ENCODE data around the gene PTPRT. TPM values are rescaled to one million over a fixed set of nuclear protein-coding genes. Genes with fewer than 3 reads are reported as not detected.

PTPRT gene
- total RNA-seq, 4 donors from 2014 or later = 0.04 TPM; not detected in 3

DNA sequence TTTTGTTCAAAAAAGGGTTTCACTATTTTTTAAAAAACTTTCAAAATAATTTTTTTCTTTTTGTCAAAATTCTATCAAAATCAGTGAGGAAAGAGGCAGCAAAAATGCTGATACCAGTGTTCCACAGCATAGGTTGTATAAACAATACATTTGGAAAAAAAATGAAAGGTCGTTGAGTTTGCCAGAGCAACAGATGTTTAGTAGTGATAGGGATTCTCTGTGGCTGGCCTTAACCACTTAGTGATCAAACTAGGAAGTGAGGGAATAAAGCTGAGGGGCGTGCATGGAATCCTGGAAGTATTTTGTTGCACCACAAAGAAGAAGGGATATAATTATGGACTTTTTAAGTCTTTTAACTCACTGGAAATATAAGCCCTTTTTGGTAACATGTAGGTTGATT, 1016.3 kb downstream of the PTPRT start:
- H3K4me3 ChIP-seq = no peak overlapping the region
- WGBS, 2 donors (ENCODE audit: low coverage in 1 of 2) = 19 to 25% methylated on average over 2 of the region's 2 CpGs
- no peak for TF ChIP-seq POLR2AphosphoS5 (IDR thresholded peaks at IDR 0.05)
- TF ChIP-seq, protein P1, sequence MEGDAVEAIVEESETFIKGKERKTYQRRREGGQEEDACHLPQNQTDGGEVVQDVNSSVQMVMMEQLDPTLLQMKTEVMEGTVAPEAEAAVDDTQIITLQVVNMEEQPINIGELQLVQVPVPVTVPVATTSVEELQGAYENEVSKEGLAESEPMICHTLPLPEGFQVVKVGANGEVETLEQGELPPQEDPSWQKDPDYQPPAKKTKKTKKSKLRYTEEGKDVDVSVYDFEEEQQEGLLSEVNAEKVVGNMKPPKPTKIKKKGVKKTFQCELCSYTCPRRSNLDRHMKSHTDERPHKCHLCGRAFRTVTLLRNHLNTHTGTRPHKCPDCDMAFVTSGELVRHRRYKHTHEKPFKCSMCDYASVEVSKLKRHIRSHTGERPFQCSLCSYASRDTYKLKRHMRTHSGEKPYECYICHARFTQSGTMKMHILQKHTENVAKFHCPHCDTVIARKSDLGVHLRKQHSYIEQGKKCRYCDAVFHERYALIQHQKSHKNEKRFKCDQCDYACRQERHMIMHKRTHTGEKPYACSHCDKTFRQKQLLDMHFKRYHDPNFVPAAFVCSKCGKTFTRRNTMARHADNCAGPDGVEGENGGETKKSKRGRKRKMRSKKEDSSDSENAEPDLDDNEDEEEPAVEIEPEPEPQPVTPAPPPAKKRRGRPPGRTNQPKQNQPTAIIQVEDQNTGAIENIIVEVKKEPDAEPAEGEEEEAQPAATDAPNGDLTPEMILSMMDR (IDR thresholded peaks at IDR 0.05) = no peak
- no peak for TF ChIP-seq POLR2A (IDR thresholded peaks at IDR 0.05)
- TF ChIP-seq EP300 (IDR thresholded peaks at IDR 0.05) = no peak
- ATAC-seq = no peak
- H3K27me3 ChIP-seq = peaks cover 19% of the 10 kb centered on the region
- H3K27ac ChIP-seq = no peak overlapping the region
- H3K36me3 ChIP-seq = no peaks in the 10 kb centered on the region
- H3K9me3 ChIP-seq = no peaks in the 10 kb centered on the region
- no peaks in the 10 kb centered on the region for H3K4me1 ChIP-seq

DNA sequence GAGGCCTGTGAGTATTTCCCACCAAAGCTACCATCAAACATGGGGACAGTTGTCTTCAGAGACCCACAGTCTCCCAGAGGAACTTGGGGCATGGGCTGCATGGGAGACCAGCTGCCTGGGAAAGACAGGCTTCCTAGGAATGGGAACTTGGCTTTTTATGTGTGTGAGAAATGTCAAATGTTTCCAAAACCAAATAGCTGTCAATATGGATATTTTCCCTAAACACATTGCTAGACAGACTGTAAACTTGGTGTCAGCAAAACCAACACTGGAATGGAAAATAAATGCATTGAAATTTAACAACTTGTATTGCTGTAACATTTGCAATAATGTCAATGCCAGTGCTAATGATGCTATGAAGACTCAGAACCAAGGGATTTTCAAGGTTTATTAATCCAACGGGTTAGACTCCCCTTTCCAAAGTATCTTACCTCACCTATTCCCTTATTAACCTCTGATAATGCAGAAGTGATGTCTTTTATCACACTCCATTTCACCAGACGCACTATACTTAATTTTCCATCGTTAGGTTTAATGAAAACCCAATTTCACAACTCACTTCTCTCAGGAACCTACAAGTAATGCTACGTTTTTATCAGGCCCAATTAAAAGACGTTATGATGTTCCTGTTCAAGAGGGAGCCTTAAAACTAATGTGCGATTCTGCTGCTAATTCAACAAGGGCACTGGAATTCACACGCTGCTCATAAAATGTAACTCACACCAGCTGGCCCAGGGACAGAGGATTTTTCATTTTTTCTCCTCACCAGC, 1025.4 kb downstream of the PTPRT start:
- no peak for ATAC-seq
- Histone ChIP-seq H3K27me3 (peaks cover 22% of the 10 kb centered on the region), H3K27ac (no peak overlapping the region), H3K9me3 (no peaks in the 10 kb centered on the region), H3K36me3 (no peaks in the 10 kb centered on the region), H3K4me1 (no peaks in the 10 kb centered on the region), H3K4me3 (no peak overlapping the region)
- 64 to 68% methylated on average over 7 of the region's 7 CpGs for WGBS, 2 donors (ENCODE audit: low coverage in 1 of 2)
- TF ChIP-seq POLR2AphosphoS5 (IDR thresholded peaks at IDR 0.05) (no peak), EP300 (IDR thresholded peaks at IDR 0.05) (no peak), POLR2A (IDR thresholded peaks at IDR 0.05) (no peak)
- TF ChIP-seq, protein P1 (IDR thresholded peaks at IDR 0.05) = no peak

DNA sequence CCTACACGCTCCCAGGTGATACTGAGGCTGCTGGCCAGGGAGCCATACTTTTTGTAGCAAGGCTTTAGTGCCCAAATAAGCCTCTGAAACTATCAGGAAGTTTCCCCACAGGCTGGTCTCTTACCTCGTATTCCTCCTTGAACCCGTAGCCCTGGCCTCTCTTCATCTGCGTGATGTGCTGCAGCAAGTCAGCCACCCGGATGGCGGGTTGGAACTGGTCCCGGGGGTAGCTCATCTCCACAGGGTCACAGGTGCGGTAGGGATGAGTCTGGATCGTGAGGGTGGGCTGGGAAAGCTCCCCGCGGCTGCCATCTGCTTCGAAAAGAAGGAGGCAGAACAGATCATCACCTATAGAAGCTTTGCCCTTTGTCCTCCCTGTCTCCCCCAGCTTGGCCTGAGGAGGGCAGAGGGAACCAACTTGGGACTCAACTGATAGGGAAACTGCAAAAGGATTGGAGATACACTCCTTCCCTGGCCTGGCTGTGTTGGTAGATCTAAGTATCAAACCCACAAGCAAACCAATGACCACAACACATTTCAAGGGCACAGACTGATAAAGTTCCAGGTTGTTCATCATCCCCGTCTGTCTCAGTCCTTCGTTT, 1028.4 kb downstream of the PTPRT start:
- no peak overlapping the region for H3K27ac ChIP-seq
- TF ChIP-seq EP300 (IDR thresholded peaks at IDR 0.05) = no peak
- TF ChIP-seq POLR2A (IDR thresholded peaks at IDR 0.05) = no peak
- TF ChIP-seq, protein P1 (IDR thresholded peaks at IDR 0.05) = no peak
- TF ChIP-seq POLR2AphosphoS5 (IDR thresholded peaks at IDR 0.05) = no peak
- WGBS, 2 donors (ENCODE audit: low coverage in 1 of 2) = 86 to 97% methylated on average over 5 to 9 of the region's 14 CpGs
- peaks cover 21% of the 10 kb centered on the region for H3K27me3 ChIP-seq
- no peaks in the 10 kb centered on the region for H3K36me3 ChIP-seq
- no peaks in the 10 kb centered on the region for H3K4me1 ChIP-seq
- no peak overlapping the region for H3K4me3 ChIP-seq
- ATAC-seq = no peak
- H3K9me3 ChIP-seq = no peaks in the 10 kb centered on the region

DNA sequence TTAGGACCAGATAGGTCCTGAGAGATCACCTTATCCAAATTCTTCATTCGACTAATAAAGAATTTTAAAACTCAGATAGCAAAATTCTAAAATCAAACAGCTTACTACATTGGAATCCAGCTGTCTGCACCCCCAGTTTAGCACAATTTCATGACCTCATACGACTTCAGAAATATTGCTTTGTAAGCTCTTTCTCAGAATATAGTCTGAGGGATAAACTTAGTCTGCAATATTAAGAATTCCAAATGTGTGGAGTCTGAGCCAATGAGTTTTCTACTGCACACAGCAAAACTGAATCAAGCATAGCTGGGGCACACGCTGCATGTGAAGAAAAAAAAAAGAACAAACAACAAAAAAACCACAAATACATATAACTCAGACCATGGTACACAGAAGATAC, 1029.9 kb downstream of the PTPRT start:
- no peaks in the 10 kb centered on the region for H3K4me1 ChIP-seq
- H3K36me3 ChIP-seq = no peaks in the 10 kb centered on the region
- no peak overlapping the region for H3K27ac ChIP-seq
- no peak overlapping the region for H3K4me3 ChIP-seq
- no peak for ATAC-seq
- H3K27me3 ChIP-seq = peaks cover 26% of the 10 kb centered on the region
- TF ChIP-seq POLR2AphosphoS5 (IDR thresholded peaks at IDR 0.05) (no peak), POLR2A (IDR thresholded peaks at IDR 0.05) (no peak), EP300 (IDR thresholded peaks at IDR 0.05) (no peak)
- TF ChIP-seq, protein P1 (IDR thresholded peaks at IDR 0.05) = no peak
- 17 to 39% methylated on average over 2 to 3 of the region's 3 CpGs for WGBS, 2 donors (ENCODE audit: low coverage in 1 of 2)
- H3K9me3 ChIP-seq = no peaks in the 10 kb centered on the region

DNA sequence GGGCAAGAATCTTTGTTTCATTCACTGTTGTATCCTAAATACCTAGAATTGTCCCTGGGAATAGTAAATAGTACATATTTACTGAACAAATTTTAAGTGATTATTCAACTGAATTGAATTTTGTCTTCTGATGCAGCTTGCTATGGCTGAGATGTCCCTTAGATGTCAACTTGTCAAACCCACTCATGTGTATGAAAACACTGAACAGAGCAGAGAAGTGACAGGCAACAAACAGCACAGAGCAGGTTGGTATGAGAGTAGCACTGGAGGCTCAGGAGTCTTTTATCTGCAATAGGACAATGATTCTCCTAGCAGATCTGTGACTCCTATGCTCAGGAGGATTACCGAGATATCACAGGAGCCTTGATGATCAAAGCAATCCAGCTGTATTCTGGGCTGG, 1031.4 kb downstream of the PTPRT start:
- H3K27ac ChIP-seq = no peak overlapping the region
- no peaks in the 10 kb centered on the region for H3K36me3 ChIP-seq
- peaks cover 30% of the 10 kb centered on the region for H3K27me3 ChIP-seq
- ATAC-seq = no peak
- H3K4me3 ChIP-seq = no peak overlapping the region
- whole genome bisulfite sequencing, 2 donors (ENCODE audit: low coverage in 1 of 2) = 75 to 90% methylated on average over 1 of the region's 1 CpG
- TF ChIP-seq POLR2A (IDR thresholded peaks at IDR 0.05) = no peak
- TF ChIP-seq EP300 (IDR thresholded peaks at IDR 0.05) = no peak
- TF ChIP-seq, protein P1 (IDR thresholded peaks at IDR 0.05) = no peak
- no peak for TF ChIP-seq POLR2AphosphoS5 (IDR thresholded peaks at IDR 0.05)
- H3K4me1 ChIP-seq = no peaks in the 10 kb centered on the region
- H3K9me3 ChIP-seq = no peaks in the 10 kb centered on the region

Measured in gastroesophageal sphincter (tissue), 4 donors.